HG03139 (cell line): ENCODE data around the gene ARSB.
"Not testable (repeated sequence)": the region's sequence is repeated elsewhere in the genome, so short reads cannot be mapped to it uniquely, and the experiment has no call there.

ENCODE experiments used
- ATAC-seq: cut with Tn5 transposase; IDR thresholded peaks from one replicate; pipeline ENCODE4 v1.9.1; 2021; ENCODE audit not compliant: unreplicated experiment

Gene ARSB

GRCh38 chr5:78956901-78957300, 28.2 kb downstream of the ARSB start:
- no peak for ATAC-seq

- ATAC-seq = no peak
Measured at GRCh38 chr5:78953092-78953800, 31.9 kb downstream of the ARSB start.

- ATAC-seq = no peak
Measured at GRCh38 chr5:78930721-78931120, 54.4 kb downstream of the ARSB start.

GRCh38 chr5:78929833-78930232, 55.3 kb downstream of the ARSB start:
- ATAC-seq = no peak

- no peak for ATAC-seq
Measured at GRCh38 chr5:78927657-78928282, 57.3 kb downstream of the ARSB start.

- ATAC-seq = no peak
Measured at GRCh38 chr5:78926252-78926651, 58.9 kb downstream of the ARSB start.

GRCh38 chr5:78925129-78925876, 59.8 kb downstream of the ARSB start:
- ATAC-seq = no peak

GRCh38 chr5:78923622-78923970, 61.5 kb downstream of the ARSB start:
- ATAC-seq = no peak

- ATAC-seq = no peak
Measured at GRCh38 chr5:78922879-78923621, 62.1 kb downstream of the ARSB start.

- no peak for ATAC-seq
Measured at GRCh38 chr5:78920604-78921003, 64.5 kb downstream of the ARSB start.

- ATAC-seq = no peak
Measured at GRCh38 chr5:78919796-78920195, 65.3 kb downstream of the ARSB start.

GRCh38 chr5:78916044-78916443, 69.1 kb downstream of the ARSB start:
- no peak for ATAC-seq

GRCh38 chr5:78915170-78915569, 69.9 kb downstream of the ARSB start:
- no peak for ATAC-seq

- no peak for ATAC-seq
Measured at GRCh38 chr5:78912811-78913210, 72.3 kb downstream of the ARSB start.

- no peak for ATAC-seq
Measured at GRCh38 chr5:78912085-78912771, 72.9 kb downstream of the ARSB start.

- ATAC-seq = not testable (repeated sequence)
Measured at GRCh38 chr5:78909224-78909983, 75.7 kb downstream of the ARSB start.

- ATAC-seq = no peak
Measured at GRCh38 chr5:78908173-78909061, 76.7 kb downstream of the ARSB start.

GRCh38 chr5:78907255-78907891, 77.7 kb downstream of the ARSB start:
- ATAC-seq = no peak
